OCI-LY1 (cell line): ENCODE results near the gene ASPHD1.

Experiments
- H2AFZ ChIP-seq: fragments of 200-600 bp; sonication (generic), shearing (Covaris generic); 2 replicates; pipeline ENCODE4 v1.6.0; 2014; ENCODE audit warnings: antibody characterized with exemption, mild to moderate bottlenecking, low read length
- H3F3A ChIP-seq: fragments of 200-600 bp; sonication (generic), shearing (Covaris generic); 2 replicates; pipeline ENCODE4 v1.6.0; 2014; ENCODE audit warnings: mild to moderate bottlenecking, antibody characterized with exemption, low read length, moderate library complexity; ENCODE audit not compliant: insufficient read depth
- H3K27ac ChIP-seq: fragments of 200-600 bp; sonication (generic); 2 replicates; pipeline ENCODE4 v1.5.1; 2014; ENCODE audit warnings: low read length, mixed run types, mild to moderate bottlenecking, low read depth; ENCODE audit not compliant: poor library complexity, severe bottlenecking
- H3K27me3 ChIP-seq: fragments of 200-600 bp; sonication (generic); 2 replicates; pipeline ENCODE4 v1.6.0; 2014; ENCODE audit warnings: antibody characterized with exemption, mild to moderate bottlenecking, low read length, moderate library complexity; ENCODE audit not compliant: insufficient read depth
- H3K36me3 ChIP-seq: fragments of 200-600 bp; sonication (generic); 2 replicates; pipeline ENCODE4 v1.6.1; 2014; ENCODE audit warnings: mild to moderate bottlenecking, antibody characterized with exemption, low read length, moderate library complexity, mixed read lengths; ENCODE audit not compliant: insufficient read depth
- H3K4me1 ChIP-seq: fragments of 200-600 bp; sonication (generic); 2 replicates; pipeline ENCODE4 v1.5.1; 2014; ENCODE audit warnings: mild to moderate bottlenecking, low read length, moderate library complexity; ENCODE audit not compliant: insufficient read depth, severe bottlenecking
- H3K4me2 ChIP-seq: fragments of 200-600 bp; sonication (generic), shearing (Covaris generic); 2 replicates; pipeline ENCODE4 v1.6.1; 2014; ENCODE audit warnings: low read length
- H3K4me3 ChIP-seq: fragments of 200-600 bp; sonication (generic); 2 replicates; pipeline ENCODE4 v1.5.1; 2014; ENCODE audit warnings: low read length, low read depth, mild to moderate bottlenecking, mixed read lengths; ENCODE audit not compliant: poor library complexity, severe bottlenecking
- H3K79me2 ChIP-seq: fragments of 200-600 bp; shearing (Covaris generic); 2 replicates; pipeline ENCODE4 v1.6.1; 2016; ENCODE audit warnings: mixed run types, low read length, mixed read lengths; ENCODE audit not compliant: insufficient read depth
- H3K9ac ChIP-seq: fragments of 200-600 bp; sonication (generic), shearing (Covaris generic); 2 replicates; pipeline ENCODE4 v1.6.1; 2014; ENCODE audit warnings: mild to moderate bottlenecking, low read length, mixed read lengths
- H3K9me2 ChIP-seq: fragments of 200-600 bp; sonication (generic), shearing (Covaris generic); 2 replicates; pipeline ENCODE4 v1.6.1; 2014; ENCODE audit warnings: low read depth, mild to moderate bottlenecking, low read length, mixed read lengths
- H3K9me3 ChIP-seq: fragments of 200-600 bp; shearing (Covaris generic); 2 replicates; pipeline ENCODE4 v1.6.1; 2014; ENCODE audit warnings: low read length, mixed read lengths
- H4K20me1 ChIP-seq: fragments of 200-600 bp; sonication (generic), shearing (Covaris generic); 2 replicates; pipeline ENCODE4 v1.6.0; 2016; ENCODE audit warnings: mild to moderate bottlenecking, low read length; ENCODE audit not compliant: insufficient read depth
- EZH2 ChIP-seq: fragments of 200-600 bp; sonication (generic), shearing (Covaris generic); IDR thresholded peaks from 2 replicates; pipeline ENCODE4 v1.8.0; 2017; ENCODE audit warnings: borderline replicate concordance, mixed run types, mild to moderate bottlenecking, antibody characterized with exemption, low read length, moderate library complexity, mixed read lengths
- TF ChIP-seq, protein P1 (sequence below): fragments of 200-600 bp; sonication (generic), shearing (Covaris generic); IDR thresholded peaks from 2 replicates; pipeline ENCODE4 v1.5.1; 2017; ENCODE audit warnings: mild to moderate bottlenecking, antibody characterized with exemption, low read length, moderate library complexity, mixed read lengths

The ASPHD1 gene

DNA sequence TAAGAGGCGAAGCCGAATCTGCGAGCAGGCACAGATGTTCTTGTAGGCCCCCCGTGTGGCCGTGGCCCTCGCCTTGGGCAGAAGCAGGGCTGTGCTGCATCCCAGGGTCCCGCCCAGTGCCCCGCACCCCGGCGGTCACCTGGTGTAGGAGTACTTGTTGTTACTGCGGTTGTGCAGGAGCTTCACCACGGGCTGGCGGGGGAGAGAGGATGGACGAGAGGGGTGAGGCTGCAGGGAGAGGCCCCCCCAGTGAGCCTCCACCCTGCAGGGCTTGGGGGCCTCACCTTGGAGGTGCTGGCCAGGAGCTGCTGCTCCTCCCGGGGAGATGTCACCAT, 11.4 kb downstream of the ASPHD1 start:
- H3K9ac ChIP-seq = no peak overlapping the region
- H3K27ac ChIP-seq = no peak overlapping the region
- H2AFZ ChIP-seq = no peak overlapping the region
- no peaks in the 10 kb centered on the region for H3F3A ChIP-seq
- H3K9me2 ChIP-seq = no peaks in the 10 kb centered on the region
- no peak for TF ChIP-seq EZH2
- TF ChIP-seq, protein P1, sequence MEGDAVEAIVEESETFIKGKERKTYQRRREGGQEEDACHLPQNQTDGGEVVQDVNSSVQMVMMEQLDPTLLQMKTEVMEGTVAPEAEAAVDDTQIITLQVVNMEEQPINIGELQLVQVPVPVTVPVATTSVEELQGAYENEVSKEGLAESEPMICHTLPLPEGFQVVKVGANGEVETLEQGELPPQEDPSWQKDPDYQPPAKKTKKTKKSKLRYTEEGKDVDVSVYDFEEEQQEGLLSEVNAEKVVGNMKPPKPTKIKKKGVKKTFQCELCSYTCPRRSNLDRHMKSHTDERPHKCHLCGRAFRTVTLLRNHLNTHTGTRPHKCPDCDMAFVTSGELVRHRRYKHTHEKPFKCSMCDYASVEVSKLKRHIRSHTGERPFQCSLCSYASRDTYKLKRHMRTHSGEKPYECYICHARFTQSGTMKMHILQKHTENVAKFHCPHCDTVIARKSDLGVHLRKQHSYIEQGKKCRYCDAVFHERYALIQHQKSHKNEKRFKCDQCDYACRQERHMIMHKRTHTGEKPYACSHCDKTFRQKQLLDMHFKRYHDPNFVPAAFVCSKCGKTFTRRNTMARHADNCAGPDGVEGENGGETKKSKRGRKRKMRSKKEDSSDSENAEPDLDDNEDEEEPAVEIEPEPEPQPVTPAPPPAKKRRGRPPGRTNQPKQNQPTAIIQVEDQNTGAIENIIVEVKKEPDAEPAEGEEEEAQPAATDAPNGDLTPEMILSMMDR = no peak
- no peaks in the 10 kb centered on the region for H4K20me1 ChIP-seq
- H3K27me3 ChIP-seq = no peaks in the 10 kb centered on the region
- no peaks in the 10 kb centered on the region for H3K36me3 ChIP-seq
- H3K4me1 ChIP-seq = no peaks in the 10 kb centered on the region
- H3K4me2 ChIP-seq = no peak overlapping the region
- no peaks in the 10 kb centered on the region for H3K79me2 ChIP-seq
- no peaks in the 10 kb centered on the region for H3K9me3 ChIP-seq
- no peak overlapping the region for H3K4me3 ChIP-seq

DNA sequence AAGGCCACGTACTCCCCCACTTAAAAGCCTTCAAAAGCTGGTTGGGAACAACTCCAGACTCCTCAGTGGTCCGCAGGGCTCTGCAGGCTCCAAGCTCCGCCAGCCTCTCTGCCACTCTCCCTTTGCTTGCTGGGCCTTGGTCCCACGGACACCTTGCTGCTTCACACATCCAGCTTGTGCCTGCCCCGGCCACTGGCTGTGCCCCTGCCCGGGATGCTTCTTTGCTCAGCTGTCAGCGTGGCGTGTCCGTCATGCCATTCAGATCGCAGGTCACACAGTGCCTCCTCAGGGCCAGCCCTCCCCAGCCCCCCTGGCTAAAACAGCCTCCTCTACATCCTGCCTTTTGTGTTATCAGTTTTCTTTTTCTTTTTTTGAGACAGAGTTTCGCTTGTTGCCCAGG, 11.8 kb downstream of the ASPHD1 start:
- no peak for TF ChIP-seq EZH2
- TF ChIP-seq, protein P1 = no peak
- Histone ChIP-seq H3F3A (no peaks in the 10 kb centered on the region), H3K27me3 (no peaks in the 10 kb centered on the region), H3K9ac (no peak overlapping the region), H4K20me1 (no peaks in the 10 kb centered on the region), H3K4me3 (no peak overlapping the region), H3K9me2 (no peaks in the 10 kb centered on the region), H3K4me1 (no peaks in the 10 kb centered on the region), H3K9me3 (no peaks in the 10 kb centered on the region), H3K27ac (no peak overlapping the region), H2AFZ (no peak overlapping the region), H3K4me2 (no peak overlapping the region), H3K79me2 (no peaks in the 10 kb centered on the region), H3K36me3 (no peaks in the 10 kb centered on the region)

DNA sequence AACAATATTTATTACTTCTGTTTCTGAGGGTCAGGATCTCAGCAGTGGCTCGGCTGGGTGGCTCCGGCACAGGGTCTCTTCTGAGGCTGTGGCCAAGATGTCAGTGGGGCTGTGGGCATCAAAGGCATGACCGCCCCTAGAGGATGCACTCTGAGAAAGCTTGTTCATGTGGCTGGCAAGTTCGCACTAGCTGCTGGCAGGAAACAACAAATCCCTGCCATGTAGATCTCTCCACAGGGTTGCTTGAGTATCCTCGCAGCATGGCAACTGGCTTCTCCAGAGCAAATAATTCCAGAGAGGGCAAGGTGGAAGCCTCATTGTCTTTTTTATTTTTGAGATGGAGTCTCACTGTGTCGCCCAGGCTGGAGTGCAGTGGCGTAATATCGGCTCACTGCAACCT, 13.2 kb downstream of the ASPHD1 start:
- no peak overlapping the region for H3K4me2 ChIP-seq
- H3K9ac ChIP-seq = no peak overlapping the region
- no peaks in the 10 kb centered on the region for H3K27me3 ChIP-seq
- H3K79me2 ChIP-seq = no peaks in the 10 kb centered on the region
- no peaks in the 10 kb centered on the region for H3F3A ChIP-seq
- no peaks in the 10 kb centered on the region for H3K9me2 ChIP-seq
- H3K4me1 ChIP-seq = no peaks in the 10 kb centered on the region
- H3K36me3 ChIP-seq = no peaks in the 10 kb centered on the region
- no peak overlapping the region for H3K27ac ChIP-seq
- H4K20me1 ChIP-seq = no peaks in the 10 kb centered on the region
- H3K9me3 ChIP-seq = no peaks in the 10 kb centered on the region
- no peak overlapping the region for H2AFZ ChIP-seq
- TF ChIP-seq, protein P1 = no peak
- no peak for TF ChIP-seq EZH2
- no peak overlapping the region for H3K4me3 ChIP-seq
